ENCODE results near the gene SAC3D1. TPM values are rescaled to one million over a fixed set of nuclear protein-coding genes. Genes with fewer than 3 reads are reported as not detected.

The SAC3D1 gene
- total RNA-seq, 1 donor from 2014 or later, result 7.5 TPM

DNA sequence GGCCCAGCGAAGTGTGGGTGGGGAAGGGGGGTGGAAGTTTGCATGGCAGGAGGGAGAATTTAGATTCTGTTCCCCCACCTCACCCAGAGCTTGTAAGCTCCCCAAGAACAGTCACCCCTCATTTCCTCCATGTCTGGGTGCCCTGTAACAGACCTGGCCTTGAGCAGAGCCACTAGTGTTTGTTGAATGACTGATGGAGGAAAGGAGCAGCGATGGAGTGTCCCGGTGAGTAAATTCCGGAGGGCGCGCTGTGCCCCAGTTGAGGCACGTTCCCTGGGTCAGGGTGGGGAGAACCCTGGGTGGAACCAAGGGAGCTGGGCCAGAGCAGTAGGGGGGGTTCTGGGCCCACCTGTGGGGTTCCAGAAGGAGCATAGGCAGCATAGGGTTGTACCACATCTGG is 16.5 kb downstream of the SAC3D1 start:
- intact Hi-C loops (cut with micrococcal nuclease), result no loop called here
- DNase-seq (no peak), ATAC-seq (no peak)

DNA sequence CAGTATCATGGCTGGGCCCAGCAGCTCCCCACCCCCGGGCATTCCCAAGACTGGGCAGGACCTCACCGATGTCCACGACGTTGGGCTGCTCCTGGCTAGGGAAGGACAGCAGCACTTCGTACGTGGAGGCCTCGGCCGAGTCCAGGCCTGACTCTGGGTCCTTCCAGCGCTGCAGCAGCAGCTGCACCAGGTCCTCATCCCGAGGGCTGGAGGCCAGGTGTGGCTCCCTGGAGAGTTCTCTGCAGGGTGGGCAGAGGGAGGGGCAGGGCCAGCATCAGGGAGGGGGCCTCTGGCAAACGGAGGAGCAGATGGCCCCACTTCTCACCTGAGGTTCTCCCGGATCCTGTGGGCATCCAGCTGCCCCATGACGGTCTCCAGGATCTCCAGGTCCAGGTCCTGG is 17.0 kb downstream of the SAC3D1 start:
- no peak for DNase-seq
- intact Hi-C loops (cut with micrococcal nuclease), result no loop called here
- no peak for ATAC-seq

DNA sequence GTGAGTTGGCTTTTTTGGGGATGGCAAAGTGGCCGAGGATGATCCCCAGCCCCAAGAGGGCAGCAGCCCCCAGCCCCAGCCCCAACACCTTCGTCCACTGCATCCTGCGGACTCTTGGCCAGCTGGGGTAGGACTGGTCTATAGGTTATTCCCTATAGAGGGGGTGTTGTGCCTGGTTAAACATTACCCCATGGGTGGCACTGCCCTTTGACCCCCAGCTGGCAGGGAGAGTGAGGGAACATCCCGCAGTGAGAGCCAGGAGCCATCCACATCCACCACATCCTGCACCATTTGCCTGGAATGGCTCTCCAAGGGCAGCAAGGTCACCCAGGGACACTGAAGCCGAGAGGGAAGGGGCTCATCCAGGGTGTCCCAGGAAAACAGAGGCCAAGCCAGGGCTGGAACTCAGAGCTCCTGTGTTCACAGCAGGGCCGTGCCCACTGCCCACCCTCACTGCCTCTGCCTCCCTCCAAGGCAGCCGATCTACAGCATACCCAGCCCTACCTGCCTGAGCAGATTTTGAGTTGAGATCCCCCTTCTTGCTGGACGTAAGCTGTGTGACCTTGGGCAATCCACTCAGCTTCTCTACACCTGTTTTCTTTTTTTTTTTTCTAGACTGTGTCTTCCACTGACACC is 17.5 kb downstream of the SAC3D1 start, which contains the start of gene NAALADL1:
Gene NAALADL1, minus strand, starts transcription at position 135 of the 636 bp plus-strand sequence. Its CDS starts 32 bp downstream, at position 103.
- ATAC-seq (no peak), DNase-seq (no peak)
- intact Hi-C loops (cut with micrococcal nuclease), result no loop called here

DNA sequence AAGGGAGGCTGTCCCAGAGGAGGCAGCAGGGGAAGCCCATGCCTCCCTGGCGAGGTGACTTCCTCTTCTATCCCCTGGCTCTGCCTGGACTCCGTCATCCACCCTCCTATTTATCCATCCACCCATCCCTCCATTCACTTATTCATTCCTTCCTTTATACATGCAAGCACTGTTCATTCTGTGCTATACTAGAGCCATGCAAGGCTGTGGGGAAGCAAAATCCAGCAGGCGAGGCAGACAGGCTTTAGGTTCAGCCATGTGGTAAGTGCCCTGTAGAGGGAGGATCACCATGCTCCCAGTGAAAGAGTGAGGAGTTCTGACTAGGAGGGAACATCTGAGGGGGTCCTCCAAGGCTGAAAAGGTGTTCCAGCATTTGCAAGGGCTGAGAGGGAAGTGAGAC is 18.5 kb downstream of the SAC3D1 start:
- DNase-seq, result no peak
- intact Hi-C loops (cut with micrococcal nuclease), result no loop called here
- no peak for ATAC-seq

DNA sequence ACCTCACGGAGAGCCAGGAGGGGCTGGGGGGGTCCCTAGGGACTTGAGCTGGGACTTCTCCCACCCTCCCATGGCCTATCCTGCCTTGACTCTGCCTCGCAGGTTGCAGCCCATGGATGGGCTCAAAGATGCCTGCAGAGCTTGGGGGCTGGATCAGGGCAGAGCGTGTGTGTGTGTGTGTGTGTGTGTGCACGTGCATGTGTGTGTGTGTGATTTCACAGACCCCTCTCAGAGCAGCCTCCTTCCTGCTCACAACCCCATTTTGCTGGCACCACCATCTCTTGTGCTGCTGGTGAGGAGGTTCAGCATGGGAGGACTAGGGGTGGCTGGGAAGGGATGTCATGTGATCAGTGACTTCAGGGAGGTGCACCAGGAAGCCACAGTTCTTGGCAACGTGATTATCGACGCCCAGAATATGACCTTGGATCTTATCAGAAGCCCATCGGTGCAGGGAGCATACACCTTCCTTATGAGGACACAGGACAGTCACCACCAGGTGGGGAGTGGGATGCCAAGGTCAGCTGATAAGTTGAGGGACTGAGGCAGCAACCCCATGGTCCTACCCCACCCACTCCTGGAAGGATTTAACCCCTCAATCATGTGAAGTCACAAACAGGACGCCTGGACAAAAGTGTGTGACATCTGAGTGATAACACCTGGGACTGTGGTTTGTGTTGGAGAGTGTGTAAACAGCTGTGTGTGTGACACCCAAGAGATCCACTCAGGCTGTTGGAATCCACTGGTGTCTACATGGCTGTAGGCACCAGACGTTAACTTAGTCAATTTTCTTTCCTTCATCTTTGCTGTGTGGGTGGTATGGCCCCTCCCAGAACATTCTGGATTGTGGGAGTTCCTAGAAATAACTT is 19.2 kb downstream of the SAC3D1 start:
- no peak for DNase-seq
- intact Hi-C loops (cut with micrococcal nuclease), result no loop called here
- ATAC-seq, result no peak

DNA sequence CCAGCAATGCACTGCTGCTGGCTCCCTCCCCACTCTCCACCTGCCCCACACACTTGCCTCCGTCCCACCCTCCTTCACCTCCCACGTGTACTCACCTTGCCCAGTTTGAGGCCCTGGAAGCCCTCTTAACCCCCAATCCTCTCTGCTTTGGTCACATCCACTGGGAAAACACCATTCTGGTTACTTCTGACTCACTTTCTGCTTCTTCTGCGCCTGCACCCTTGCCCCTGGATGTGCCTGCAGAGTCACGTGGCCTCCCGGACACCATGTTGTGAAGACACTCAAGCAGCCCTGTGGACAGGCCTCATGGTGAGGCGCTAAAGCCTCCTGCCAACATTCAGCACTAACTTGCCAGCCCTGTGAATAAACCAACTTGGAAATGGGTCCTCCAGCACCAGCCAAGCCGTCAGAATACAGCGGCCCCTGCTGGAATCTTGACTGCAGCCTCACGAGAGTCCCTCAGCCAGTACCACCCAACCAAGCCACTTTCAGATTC is 20.0 kb downstream of the SAC3D1 start:
- intact Hi-C loops (cut with micrococcal nuclease), result no loop called here
- no peak for ATAC-seq
- no peak for DNase-seq

DNA sequence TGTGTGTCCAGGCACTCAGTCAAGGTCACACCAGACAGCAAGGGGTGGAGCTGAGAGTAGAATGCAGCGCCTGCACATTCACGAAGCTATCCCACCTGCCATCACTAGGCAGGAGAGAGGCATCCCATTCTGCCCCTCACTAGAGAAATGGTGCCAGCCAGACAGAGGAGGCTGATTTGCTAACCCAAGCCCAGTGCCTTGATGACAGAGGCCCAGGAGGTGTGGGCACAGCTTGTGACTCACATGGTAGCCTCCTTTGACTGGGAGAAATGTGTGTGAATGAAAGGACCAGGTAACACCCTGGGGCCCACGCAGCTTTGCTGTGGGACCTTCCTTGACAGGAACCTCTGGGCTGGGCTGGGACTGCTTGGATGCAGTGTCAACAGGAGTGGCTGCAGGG is 22.5 kb downstream of the SAC3D1 start:
- intact Hi-C loops (cut with micrococcal nuclease), result no loop called here
- ATAC-seq (no peak), DNase-seq (no peak)

DNA sequence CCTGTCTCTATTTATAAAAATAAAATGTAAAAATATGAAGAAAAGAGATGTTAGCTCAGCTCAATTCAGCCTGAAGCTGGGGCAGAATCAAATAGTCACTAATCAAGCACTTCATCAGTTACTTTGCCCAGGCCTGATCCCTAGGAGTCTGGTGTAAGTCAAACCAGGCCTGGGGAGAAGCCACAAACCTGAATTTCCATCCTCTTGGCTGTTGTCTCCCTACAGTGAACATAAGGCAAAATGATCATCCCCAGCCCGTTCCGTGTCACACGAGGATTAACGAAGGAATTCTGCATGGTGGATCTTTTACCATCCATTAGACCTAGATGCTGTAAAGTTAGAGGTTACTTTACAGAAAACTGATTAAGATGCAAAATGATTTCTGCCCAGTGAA is 23.8 kb downstream of the SAC3D1 start:
- no peak for DNase-seq
- no peak for ATAC-seq
- intact Hi-C loops (cut with micrococcal nuclease), result no loop called here

DNA sequence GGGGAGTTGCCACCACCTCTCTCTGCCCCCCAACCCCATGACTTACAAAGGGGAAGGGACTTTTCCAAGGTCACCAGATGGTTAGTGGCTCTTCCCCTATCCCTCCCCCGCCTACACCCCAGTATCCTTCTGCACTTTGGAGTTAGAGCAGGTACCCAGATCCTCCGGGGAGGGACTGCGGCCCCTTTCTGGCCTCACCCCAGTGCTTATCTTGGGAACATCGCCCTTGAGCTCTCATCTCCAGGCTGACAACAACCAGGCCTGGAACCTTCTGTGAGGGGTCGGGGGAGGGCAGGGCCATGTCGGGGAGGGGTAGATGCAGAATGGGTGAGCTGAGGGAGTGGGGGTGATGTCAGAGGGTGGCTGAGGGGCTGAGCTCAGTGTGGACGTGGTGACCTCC is 24.8 kb downstream of the SAC3D1 start:
- intact Hi-C loops (cut with micrococcal nuclease), result no loop called here
- no peak for DNase-seq
- ATAC-seq, result no peak

DNA sequence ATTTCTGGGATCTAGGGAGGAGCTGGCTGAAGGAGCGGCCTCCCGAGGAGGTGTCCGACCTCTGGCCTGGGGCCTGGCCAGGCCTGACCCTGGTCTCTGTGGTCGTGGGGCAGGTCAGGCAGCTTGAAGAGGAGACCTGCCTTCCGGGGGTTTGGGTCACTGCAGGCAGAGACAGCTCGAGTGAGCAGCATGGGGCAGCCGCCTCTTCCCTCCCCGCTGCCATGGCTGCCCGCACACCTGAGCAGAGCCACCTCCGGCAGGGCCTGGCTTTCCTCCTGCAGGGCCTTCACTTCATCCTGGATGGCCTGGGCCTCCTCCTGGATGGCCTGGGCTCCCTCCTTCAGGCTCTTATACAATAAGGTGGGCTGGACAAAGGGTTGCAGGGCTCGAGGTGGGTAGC is 25.3 kb downstream of the SAC3D1 start:
- DNase-seq, result no peak
- no peak for ATAC-seq
- intact Hi-C loops (cut with micrococcal nuclease), result no loop called here

DNA sequence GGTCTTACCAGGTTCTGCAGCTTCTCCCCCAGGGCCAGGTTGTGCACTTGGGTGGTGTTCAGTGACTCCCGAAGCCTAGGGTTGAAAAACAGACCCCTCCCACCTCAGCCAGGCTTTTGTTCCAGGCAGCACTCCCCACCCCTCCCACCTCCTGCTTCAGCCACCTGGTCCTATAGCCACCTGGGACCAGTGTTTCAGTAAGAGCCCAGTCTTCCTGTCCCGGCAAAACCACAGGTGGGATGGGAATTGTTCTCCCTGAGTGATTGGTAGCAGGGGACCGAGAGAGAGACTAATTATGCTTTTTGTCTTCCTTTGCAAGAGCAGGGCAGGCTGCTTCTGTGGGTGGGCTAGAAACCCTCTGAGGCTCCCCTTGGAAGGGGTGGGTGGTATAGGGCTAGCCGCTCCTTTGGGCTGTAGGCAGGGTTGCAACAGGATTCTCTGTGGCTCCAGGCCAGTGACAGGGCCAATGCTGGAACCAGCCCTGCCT is 25.8 kb downstream of the SAC3D1 start:
- intact Hi-C loops (cut with micrococcal nuclease), result no loop called here
- DNase-seq (no peak), ATAC-seq (no peak)

DNA sequence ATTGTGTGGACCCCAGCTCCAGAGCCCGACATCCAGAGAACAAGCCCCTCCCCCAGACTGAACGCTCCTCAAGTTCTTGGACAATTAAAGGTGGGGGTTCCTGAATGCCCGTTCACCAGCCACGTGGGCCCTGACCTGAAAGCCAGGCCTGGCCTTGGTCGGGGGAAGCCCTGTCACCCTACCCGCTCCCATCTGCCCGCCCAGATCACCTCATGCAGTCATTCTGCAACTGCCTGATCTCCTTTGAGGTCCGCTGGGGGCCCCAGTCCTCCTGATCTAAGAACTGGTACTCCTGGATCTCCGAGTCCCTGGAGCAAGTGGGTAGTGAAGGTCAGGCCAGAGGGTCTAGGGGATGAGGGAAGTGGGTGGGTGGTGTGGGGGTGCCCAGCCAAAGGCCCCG is 26.4 kb downstream of the SAC3D1 start:
- intact Hi-C loops (cut with micrococcal nuclease), result no loop called here
- no peak for ATAC-seq
- DNase-seq, result no peak

DNA sequence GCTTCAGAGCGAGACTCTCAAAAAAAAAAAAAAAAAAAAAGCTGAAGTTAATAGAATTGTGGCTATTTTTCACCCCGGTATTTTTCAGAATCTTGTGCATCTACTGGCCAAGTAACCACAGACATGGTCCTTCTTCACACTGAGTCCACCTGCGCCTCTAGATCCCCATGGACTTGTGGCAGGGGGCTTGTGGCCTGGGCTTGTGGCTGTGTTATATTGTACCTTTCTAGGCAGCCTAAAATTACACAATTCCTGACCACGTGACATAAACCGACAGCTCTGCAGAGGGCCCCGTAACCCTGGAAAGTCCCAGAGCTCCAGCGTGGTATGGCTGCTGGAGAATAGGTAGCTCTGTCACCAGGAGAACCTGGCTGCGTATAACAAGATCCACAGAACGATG is 28.2 kb downstream of the SAC3D1 start:
- DNase-seq (no peak), ATAC-seq (no peak)

DNA sequence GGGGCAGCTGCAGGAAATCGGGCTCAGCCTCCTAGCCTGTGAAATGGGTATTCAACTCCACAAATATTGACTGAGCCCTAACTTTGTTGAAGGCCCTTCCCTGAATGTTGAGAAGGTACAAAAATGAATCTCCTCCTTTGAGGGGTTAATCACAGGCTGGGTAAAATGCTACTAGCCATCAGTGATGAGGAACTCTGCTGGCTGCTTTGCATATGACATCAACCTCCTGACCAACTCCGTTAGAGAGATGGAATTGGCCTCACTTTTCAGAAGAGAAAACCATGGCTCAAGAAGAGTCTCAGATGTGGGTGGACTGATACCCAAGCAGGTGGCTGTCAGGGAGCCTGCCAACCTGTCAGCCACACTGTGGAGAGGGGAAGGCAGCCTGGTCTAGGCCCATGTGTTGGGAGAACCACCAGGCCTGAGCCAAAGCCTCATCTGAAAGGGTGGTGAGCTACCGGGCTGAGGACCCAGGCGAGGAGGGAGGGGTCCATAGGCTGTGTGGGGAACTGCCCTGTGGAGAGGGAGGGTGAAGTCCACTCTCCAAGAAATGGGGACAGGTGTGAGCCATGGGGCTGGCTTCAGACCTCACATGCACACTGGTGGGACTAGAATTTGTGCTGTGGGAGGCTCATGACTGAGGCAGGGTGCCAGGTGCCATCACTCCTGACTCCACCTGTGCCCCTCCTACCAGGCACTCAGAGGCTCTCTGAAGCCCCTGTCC is 31.1 kb downstream of the SAC3D1 start:
- intact Hi-C loops (cut with micrococcal nuclease), result no loop called here
- ATAC-seq, result no peak
- DNase-seq, result no peak

More for the DNA sequence above, 28.2 kb downstream of the SAC3D1 start:
- intact Hi-C loops (cut with micrococcal nuclease), result no loop called here

DNA sequence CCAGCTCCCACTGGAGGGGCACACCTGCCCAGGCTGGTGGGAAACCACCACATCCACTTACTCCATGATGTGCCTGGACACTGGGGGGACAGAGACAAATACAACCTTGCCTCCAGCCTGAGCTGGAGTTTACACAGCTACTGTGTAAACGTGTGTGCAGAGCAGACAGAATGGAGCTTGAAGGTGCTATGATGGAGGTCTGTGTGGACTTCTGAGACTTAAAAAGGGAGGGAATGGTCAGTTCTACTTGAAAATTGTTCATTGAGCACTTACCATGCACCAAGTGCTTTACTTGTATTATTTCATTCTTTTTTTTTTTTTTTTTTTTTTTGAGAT is 31.6 kb downstream of the SAC3D1 start:
- ATAC-seq (no peak), DNase-seq (no peak)
- intact Hi-C loops (cut with micrococcal nuclease), result no loop called here

DNA sequence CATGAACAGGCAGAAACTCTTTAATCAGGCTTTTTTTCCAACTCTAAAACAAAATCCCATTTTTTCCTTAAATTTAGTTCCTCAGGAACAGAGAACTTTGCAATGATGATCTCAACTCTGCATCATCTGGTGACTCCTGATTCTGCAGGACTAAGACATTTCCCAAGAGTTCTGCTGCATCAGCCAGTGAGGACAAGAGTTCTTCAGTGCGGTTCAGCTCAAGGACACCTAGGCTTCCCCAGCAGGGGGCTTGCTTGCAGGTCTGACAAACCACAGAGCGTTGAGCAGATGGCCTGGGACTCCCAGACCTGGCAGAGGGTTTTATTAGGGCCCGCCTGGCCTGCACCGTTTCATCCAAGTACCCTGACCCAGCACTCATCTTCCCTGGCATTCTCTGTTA is 36.4 kb downstream of the SAC3D1 start:
- DNase-seq (no peak), ATAC-seq (no peak)
- intact Hi-C loops (cut with micrococcal nuclease), result no loop called here

DNA sequence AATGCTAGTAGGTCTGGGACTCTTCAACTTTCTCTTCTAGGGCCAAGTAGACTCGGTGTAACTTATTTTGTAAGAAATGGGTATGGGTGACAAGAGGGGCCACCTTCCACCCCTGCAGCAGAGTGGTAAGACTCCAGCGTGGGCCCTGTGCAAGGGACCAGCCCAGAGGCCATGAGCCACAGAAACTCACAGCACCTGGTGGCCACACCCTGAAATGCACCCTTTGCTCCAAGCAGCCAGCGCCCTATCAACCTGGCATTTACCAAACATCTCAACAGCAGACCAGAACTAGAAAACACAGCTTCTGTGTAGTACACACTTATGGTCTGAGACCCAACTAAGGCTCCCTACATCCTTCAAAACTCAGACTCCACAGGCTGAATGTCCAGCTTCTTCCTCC is 37.1 kb downstream of the SAC3D1 start:
- ATAC-seq (peak; percentile 51), DNase-seq (peak; percentile 51)
- intact Hi-C loops (cut with micrococcal nuclease), result no loop called here

DNA sequence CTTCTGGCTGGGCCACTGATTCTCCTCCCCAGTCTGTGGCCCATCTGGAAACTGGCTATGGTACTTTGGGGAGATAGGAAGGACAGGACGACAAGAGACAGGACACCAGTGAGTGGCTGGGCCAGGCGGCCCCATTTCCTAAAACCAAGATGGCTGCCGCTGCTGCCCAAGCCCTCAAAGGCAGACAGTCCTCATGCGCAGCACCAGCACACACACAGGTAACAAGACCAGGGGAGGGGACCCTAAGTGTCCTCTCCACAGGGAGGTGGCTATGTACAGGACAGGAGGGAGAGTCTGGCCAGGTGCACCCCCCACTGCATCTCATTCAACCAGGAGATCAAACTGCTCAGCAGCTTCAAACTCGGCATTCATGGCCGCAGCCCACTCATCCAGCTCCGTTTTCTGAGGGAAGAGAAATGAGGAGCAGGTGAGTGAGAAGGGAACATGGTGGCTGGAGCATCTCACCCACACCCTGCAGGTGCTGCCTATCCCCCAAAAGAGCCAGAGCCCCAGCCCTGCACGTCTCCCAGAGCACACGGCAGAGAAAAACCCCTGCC is 37.9 kb downstream of the SAC3D1 start:
- peak; percentile 8 for DNase-seq
- intact Hi-C loops (cut with micrococcal nuclease), result no loop called here
- ATAC-seq, result no peak

DNA sequence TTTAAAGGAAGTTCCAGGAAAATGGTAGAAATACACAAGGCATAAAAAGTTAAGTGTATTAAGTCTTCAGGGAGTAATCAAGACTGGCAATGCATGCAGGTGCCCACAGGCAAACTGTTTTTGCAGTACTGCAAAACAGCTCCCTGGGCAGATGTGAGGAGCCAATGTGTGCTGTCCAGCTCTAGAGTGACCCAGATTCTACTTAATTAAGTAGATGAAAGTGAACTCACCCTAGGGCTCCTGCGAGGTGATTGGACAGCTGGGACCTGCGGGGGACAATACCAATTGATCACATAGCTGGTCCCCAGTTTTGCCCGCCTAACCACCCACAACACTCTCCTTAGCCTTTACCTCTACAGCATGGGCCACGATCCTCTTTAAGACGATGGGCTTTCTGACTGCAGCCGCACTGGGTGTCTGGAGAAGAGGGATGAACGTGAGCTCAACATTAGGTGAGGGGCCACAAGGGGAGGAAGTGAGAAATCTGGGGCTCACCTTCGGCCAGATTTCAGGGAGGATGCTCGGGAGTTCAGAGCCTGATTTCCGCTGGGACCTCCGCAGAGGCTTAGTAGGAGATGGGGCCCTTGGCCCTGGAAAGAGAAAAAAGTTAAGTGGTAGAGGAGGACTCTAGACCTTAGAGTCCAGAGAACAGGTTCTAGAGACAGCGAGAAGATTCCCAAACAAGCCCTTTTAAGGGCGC is 42.3 kb downstream of the SAC3D1 start:
- no peak for DNase-seq
- no peak for ATAC-seq
- intact Hi-C loops (cut with micrococcal nuclease), result no loop called here
